Motor neuron (in vitro differentiated cells): ENCODE results near the gene SH3YL1. TPM values are rescaled to one million over a fixed set of nuclear protein-coding genes. Genes with fewer than 3 reads are reported as not detected.

Source experiments
- ATAC-seq, 8 experiments: fragments of 200-7000 bp; cut with Tn5 transposase; replicated peaks in 6 of 8; 2 replicates each; pipeline ENCODE4 v1.8.0; 2021; ENCODE audit warnings: mild to moderate bottlenecking in 8 of 8, moderate library complexity in 8 of 8
- H3K27ac ChIP-seq, 2 donors: fragments of 250-450 bp; sonication (Bioruptor Pico); 2 replicates each; pipeline ENCODE4 v1.9.0; 2021; ENCODE audit warnings: antibody characterized with exemption in 2 of 2, mild to moderate bottlenecking in 2 of 2, moderate library complexity in 1 of 2
- H3K4me1 ChIP-seq, 2 donors: fragments of 250-450 bp; sonication (Bioruptor Pico); replicated peaks in 1 of 2; 2 replicates each; pipeline ENCODE4 v1.6.1; 2021; ENCODE audit warnings: antibody characterized with exemption in 2 of 2, mild to moderate bottlenecking in 2 of 2, moderate library complexity in 1 of 2
- H3K4me3 ChIP-seq, 5 donors: fragments of 250-450 bp; sonication (Bioruptor Pico); 2 replicates each; pipeline ENCODE4 v1.9.0; 2021; ENCODE audit warnings: antibody characterized with exemption in 5 of 5, mild to moderate bottlenecking in 5 of 5, moderate library complexity in 4 of 5
- WGBS, 10 experiments: fragments of 450-650 bp; shearing (Covaris generic); methylation state at CpG; one replicate each; pipeline ENCODE4 v1.0.0; 2022; 5-methylcytosine and 5-hydroxymethylcytosine counted together
- in situ Hi-C, 9 experiments: fragments of 400-800 bp; cut with MboI; loops; one replicate each; pipeline ENCODE4 v1.15.0; 2021; ENCODE audit warnings: low sequenced_read_pairs in 9 of 9, low pct_unique_long_range_greater_than_20kb in 2 of 9; ENCODE audit not compliant: unreplicated experiment in 9 of 9
- total RNA-seq, 8 experiments: library from RNA; unstranded; fragments of 300-600 nt; gene quantifications; 2 replicates each; pipeline versions ENCODE4 v1.2.3 to v1.2.4, GENCODE V29; 2022

SH3YL1 gene
- total RNA-seq, 8 experiments from 2014 or later = 19.8 to 93.0 (median 41.0) TPM

GRCh38 chr2:238869-239268, 25.0 kb downstream of the SH3YL1 start:
- 39 to 90% (median 76%) methylated on average over 1 to 5 of the region's 5 CpGs; no CpG with 5 or more reads in 2 of the 10 experiments for WGBS, 10 experiments
- in situ Hi-C loops = no loop called here

GRCh38 chr2:238431-238830, 25.4 kb downstream of the SH3YL1 start:
- Histone ChIP-seq H3K27ac (no peak overlapping the region), H3K4me3 (no peak overlapping the region), H3K4me1 (peaks cover 0 to 4% of the 10 kb centered on the region in 2 donors)
- in situ Hi-C loops = no loop called here
- WGBS, 10 experiments = 31 to 76% (median 66%) methylated on average over 2 to 3 of the region's 3 CpGs; no CpG with 5 or more reads in 2 of the 10 experiments
- peak in 1 of 8 experiments; percentile 17 for ATAC-seq

More at GRCh38 chr2:238869-239268, 25.0 kb downstream of the SH3YL1 start:
- ATAC-seq = no peak
- no peak overlapping the region for H3K4me3 ChIP-seq
- no peak overlapping the region for H3K27ac ChIP-seq
- H3K4me1 ChIP-seq = peaks cover 0 to 4% of the 10 kb centered on the region in 2 donors

- WGBS, 10 experiments = 11 to 100% (median 62%) methylated on average over 1 to 5 of the region's 6 CpGs; no CpG with 5 or more reads in 2 of the 10 experiments
- peak in 5 of 8 experiments; percentile 24 to 92 (median 42) for ATAC-seq
- Histone ChIP-seq H3K4me1 (peaks cover 4 to 7% of the 10 kb centered on the region in 2 donors), H3K27ac (no peak overlapping the region), H3K4me3 (no peak overlapping the region)
- in situ Hi-C loops = no loop called here
These were observed 26.0 kb downstream of the SH3YL1 start for GRCh38 chr2:237878-238277.

- no peak for ATAC-seq
- in situ Hi-C loops = no loop called here
- Histone ChIP-seq H3K4me1 (peaks cover 7% of the 10 kb centered on the region in 2 donors), H3K4me3 (no peak overlapping the region), H3K27ac (no peak overlapping the region)
- 68 to 100% (median 97%) methylated on average over 1 to 6 of the region's 6 CpGs; no CpG with 5 or more reads in 1 of the 10 experiments for WGBS, 10 experiments
These were observed 26.8 kb downstream of the SH3YL1 start for GRCh38 chr2:236993-237539.

- WGBS, 10 experiments = 67 to 100% (median 94%) methylated on average over 1 to 4 of the region's 4 CpGs; no CpG with 5 or more reads in 1 of the 10 experiments
- Histone ChIP-seq H3K4me3 (no peak overlapping the region), H3K27ac (no peak overlapping the region), H3K4me1 (peaks cover 7% of the 10 kb centered on the region in 2 donors)
- no peak for ATAC-seq
- in situ Hi-C loops = no loop called here
These were observed 29.4 kb downstream of the SH3YL1 start for GRCh38 chr2:234421-234820.

- ATAC-seq = peak in 2 of 8 experiments; percentile 35 to 50
- in situ Hi-C loops = no loop called here
- peaks cover 4 to 7% of the 10 kb centered on the region in 2 donors for H3K4me1 ChIP-seq
- H3K4me3 ChIP-seq = no peak overlapping the region
- H3K27ac ChIP-seq = no peak overlapping the region
- 12 to 86% (median 51%) methylated on average over 3 to 7 of the region's 7 CpGs; no CpG with 5 or more reads in 1 of the 10 experiments for WGBS, 10 experiments
These were observed 30.8 kb downstream of the SH3YL1 start for GRCh38 chr2:233030-233429.

- no peak overlapping the region for H3K27ac ChIP-seq
- WGBS, 10 experiments = 55 to 94% (median 85%) methylated on average over 2 to 9 of the region's 9 CpGs
- H3K4me1 ChIP-seq = peaks cover 4 to 7% of the 10 kb centered on the region in 2 donors
- no peak overlapping the region for H3K4me3 ChIP-seq
- no peak for ATAC-seq
- in situ Hi-C loops = no loop called here
These were observed 32.2 kb downstream of the SH3YL1 start for GRCh38 chr2:231521-232185.

GRCh38 chr2:228518-229278, 35.1 kb downstream of the SH3YL1 start:
- no peak for ATAC-seq
- WGBS, 10 experiments = 50 to 100% (median 93%) methylated on average over 1 to 8 of the region's 8 CpGs
- H3K27ac ChIP-seq = no peak overlapping the region
- in situ Hi-C loops = no loop called here
- H3K4me1 ChIP-seq = peaks cover 4 to 7% of the 10 kb centered on the region in 2 donors
- H3K4me3 ChIP-seq = no peak overlapping the region

- no peak overlapping the region for H3K4me3 ChIP-seq
- peaks cover 2 to 5% of the 10 kb centered on the region in 2 donors for H3K4me1 ChIP-seq
- H3K27ac ChIP-seq = no peak overlapping the region
- 78 to 100% (median 87%) methylated on average over 1 to 8 of the region's 9 CpGs; no CpG with 5 or more reads in 1 of the 10 experiments for WGBS, 10 experiments
- no peak for ATAC-seq
- in situ Hi-C loops = no loop called here
These were observed 35.7 kb downstream of the SH3YL1 start for GRCh38 chr2:228115-228514.

GRCh38 chr2:223971-224760, 39.7 kb downstream of the SH3YL1 start:
- Histone ChIP-seq H3K4me1 (no peaks in the 10 kb centered on the region), H3K27ac (no peak overlapping the region), H3K4me3 (no peak overlapping the region)
- ATAC-seq = no peak
- in situ Hi-C loops = no loop called here
- WGBS, 10 experiments = 73 to 100% (median 91%) methylated on average over 2 to 6 of the region's 6 CpGs

GRCh38 chr2:223451-223850, 40.4 kb downstream of the SH3YL1 start:
- ATAC-seq = peak in 1 of 8 experiments; percentile 33
- in situ Hi-C loops = no loop called here
- WGBS, 10 experiments = 79 to 100% (median 88%) methylated on average over 1 to 3 of the region's 4 CpGs; no CpG with 5 or more reads in 1 of the 10 experiments
- no peaks in the 10 kb centered on the region for H3K4me1 ChIP-seq
- H3K4me3 ChIP-seq = no peak overlapping the region
- no peak overlapping the region for H3K27ac ChIP-seq

GRCh38 chr2:216068-216467, 47.8 kb downstream of the SH3YL1 start:
- ATAC-seq = peak in 3 of 8 experiments; percentile 68 to 87 (median 70)
- Histone ChIP-seq H3K4me3 (no peak overlapping the region), H3K27ac (no peak overlapping the region), H3K4me1 (no peaks in the 10 kb centered on the region)
- in situ Hi-C loops = no loop called here
- 35 to 100% (median 87%) methylated on average over 2 to 3 of the region's 3 CpGs for WGBS, 10 experiments
